Cardiac septum (tissue), 1 donor: ENCODE data around the gene PKDCC. TPM values are rescaled to one million over a fixed set of nuclear protein-coding genes. Genes with fewer than 3 reads are reported as not detected.

Source experiments
- DNase-seq: peaks from one replicate; pipeline ENCODE4 v3.0.0-alpha.2; 2020; ENCODE audit warnings: low spot score
- intact Hi-C: fragments of 100-400 bp; cut with DNase I; formaldehyde crosslinking; loops from one replicate; pipeline ENCODE4 v1.14.0; 2022
- total RNA-seq: library from RNA; stranded (reverse); fragmentation: NEBNext Ultra II Directional; extraction: Animal tissue kit (Norgen Biotek cat#: 25700); gene quantifications from one replicate; pipeline ENCODE4 v1.2.1, GENCODE V29; 2021
- donor health status: DM: no; HTN: no; CAD: no.

PKDCC gene
- total RNA-seq, 1 donor from 2014 or later, result 74.7 TPM

- intact Hi-C loops, result loop anchor here (5.0 kb wide), 2 partner anchors 80 to 100 kb away; no protein-coding TSS in a partner anchor
- no peak for DNase-seq
Observed at GRCh38 chr2:42046819-42047487, 868 bp upstream of the PKDCC start.

DNA sequence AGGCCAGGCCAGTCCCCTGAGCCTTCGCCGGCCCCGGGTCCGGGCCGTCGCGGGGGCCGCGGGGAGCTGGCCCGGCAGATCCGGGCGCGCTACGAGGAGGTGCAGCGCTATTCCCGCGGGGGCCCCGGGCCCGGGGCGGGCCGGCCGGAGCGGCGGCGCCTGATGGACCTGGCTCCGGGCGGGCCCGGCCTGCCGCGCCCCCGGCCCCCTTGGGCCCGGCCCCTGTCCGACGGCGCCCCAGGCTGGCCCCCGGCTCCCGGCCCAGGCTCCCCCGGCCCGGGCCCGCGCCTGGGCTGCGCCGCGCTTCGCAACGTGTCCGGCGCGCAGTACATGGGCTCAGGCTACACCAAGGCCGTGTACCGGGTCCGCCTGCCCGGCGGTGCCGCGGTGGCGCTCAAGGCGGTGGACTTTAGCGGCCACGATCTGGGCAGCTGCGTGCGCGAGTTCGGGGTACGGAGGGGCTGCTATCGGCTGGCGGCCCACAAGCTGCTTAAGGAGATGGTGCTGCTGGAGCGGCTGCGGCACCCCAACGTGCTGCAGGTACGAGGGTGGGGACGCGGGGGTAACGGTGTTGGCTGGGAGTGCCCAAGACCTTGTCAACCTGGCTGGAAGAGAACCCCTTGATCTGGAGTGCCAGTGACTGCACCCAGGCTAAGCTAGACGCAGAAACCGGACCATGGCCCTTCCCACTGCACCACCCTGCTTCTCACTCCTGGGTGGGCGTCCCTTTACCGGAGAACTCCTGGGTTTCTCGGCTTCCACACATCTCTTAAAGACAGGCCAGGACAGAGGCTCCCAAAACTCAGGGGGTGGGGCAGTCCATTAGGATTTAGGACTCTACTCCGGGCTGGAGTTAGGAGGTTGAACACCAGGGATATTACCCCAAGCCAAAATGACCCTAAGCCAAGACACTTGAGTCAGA lies 739 bp downstream of the PKDCC start:
- no peak for DNase-seq
- intact Hi-C loops, result loop anchor here (5.0 kb wide), 2 partner anchors 81 to 101 kb away; no protein-coding TSS in a partner anchor

GRCh38 chr2:42049221-42050009 lies 1.6 kb downstream of the PKDCC start:
- DNase-seq, result no peak
- intact Hi-C loops, result loop anchor here (2.0 to 5.0 kb wide), 3 partner anchors 82 to 123 kb away; no protein-coding TSS in a partner anchor

- no peak for DNase-seq
- intact Hi-C loops, result loop anchor here (2.0 kb wide), 1 partner anchor 123 kb away; no protein-coding TSS in a partner anchor
Observed at GRCh38 chr2:42050010-42050702, 2.3 kb downstream of the PKDCC start.

- intact Hi-C loops, result loop anchor here (2.0 kb wide), 1 partner anchor 124 kb away; no protein-coding TSS in a partner anchor
- no peak for DNase-seq
Observed at GRCh38 chr2:42050703-42051542, 3.1 kb downstream of the PKDCC start.

DNA sequence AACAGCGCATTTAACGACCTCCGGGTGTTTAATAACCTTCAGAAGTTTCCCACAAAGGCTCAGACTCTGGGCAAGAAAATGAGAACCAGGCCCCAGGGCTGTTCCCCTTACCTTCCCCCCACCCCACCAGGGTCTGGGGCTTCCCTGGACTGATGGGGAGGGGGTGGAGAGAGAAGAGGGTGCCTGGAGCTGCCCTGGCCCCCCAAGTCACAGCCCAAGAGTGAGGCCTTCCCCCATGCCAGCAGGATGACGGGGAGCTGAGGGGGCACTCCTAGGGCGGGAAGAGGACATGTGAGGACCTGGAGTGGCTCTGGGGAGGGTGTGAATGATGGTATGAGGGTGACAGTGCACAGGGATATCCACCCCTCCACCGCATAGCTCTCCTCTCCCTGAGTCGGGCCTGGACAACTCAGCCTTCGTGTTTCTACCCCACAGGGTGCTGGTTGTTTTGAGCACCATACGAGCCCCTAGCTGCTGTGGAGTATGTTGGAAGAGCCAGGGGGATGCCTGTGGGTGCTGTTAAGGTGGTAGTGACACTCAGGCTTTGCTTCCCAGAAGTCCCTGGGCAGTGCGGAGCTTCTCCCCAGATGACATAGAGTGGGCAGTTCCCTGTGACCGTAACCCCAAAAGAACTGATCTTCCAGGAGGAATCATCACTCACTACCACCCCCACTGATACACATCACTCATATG lies 3.9 kb downstream of the PKDCC start:
- DNase-seq, result no peak
- intact Hi-C loops, result loop anchor here (2.0 kb wide), 1 partner anchor 125 kb away; no protein-coding TSS in a partner anchor

DNA sequence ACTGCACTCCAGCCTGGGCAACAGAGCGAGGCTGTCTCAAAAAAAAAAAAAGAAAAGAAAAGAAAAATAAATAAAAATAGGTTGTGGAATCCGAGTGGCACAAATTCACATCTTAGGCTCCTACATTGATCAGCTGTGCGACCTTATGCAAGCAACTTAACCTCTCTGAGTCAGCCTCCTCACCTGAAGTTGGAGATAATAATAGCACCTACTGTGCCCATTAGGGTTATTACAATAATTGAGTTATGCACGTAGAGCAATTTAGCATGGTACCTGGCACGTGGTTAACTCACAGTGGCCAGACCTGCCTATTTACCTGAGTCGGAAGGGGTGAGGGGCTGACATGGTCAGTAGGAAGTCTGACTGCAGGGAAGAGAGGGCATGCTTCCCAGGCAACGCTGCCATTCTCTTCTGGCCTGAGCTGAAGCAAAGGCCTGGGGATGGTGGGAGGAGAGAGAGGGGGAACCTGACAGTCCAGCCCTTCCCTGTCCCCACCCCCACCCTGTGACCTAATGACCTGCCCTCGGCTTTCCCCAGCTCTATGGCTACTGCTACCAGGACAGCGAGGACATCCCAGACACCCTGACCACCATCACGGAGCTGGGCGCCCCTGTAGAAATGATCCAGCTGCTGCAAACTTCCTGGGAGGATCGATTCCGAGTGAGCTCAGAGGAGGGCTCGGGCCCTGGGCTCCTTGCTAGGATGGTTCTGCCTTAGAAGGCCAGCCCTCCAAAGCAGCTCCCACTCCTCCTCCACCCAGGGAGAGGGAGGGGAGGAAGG lies 5.1 kb downstream of the PKDCC start:
- intact Hi-C loops, result no loop called here
- no peak for DNase-seq

- no peak for DNase-seq
- intact Hi-C loops, result no loop called here
Observed at GRCh38 chr2:42053482-42053790, 5.6 kb downstream of the PKDCC start.

- peak; percentile 84 for DNase-seq
- intact Hi-C loops, result no loop called here
Observed at GRCh38 chr2:42053791-42054701, 6.2 kb downstream of the PKDCC start.

GRCh38 chr2:42054714-42055430 lies 7.1 kb downstream of the PKDCC start:
- intact Hi-C loops, result no loop called here
- DNase-seq, result no peak

- no peak for DNase-seq
- intact Hi-C loops, result no loop called here
Observed at GRCh38 chr2:42055573-42056514, 8.0 kb downstream of the PKDCC start.

GRCh38 chr2:42057159-42057901 lies 9.5 kb downstream of the PKDCC start:
- intact Hi-C loops, result no loop called here
- DNase-seq, result no peak

GRCh38 chr2:42057902-42058450 lies 10.2 kb downstream of the PKDCC start:
- intact Hi-C loops, result no loop called here
- DNase-seq, result no peak
